HG02623 (cell line): ENCODE results near the gene MLLT10.
"Not testable (repeated sequence)": the region's sequence is repeated elsewhere in the genome, so short reads cannot be mapped to it uniquely, and the experiment has no call there.

Source experiments
- ATAC-seq: cut with Tn5 transposase; IDR thresholded peaks from one replicate; pipeline ENCODE4 v1.9.1; 2021; ENCODE audit warnings: moderate library complexity; ENCODE audit not compliant: unreplicated experiment

Gene MLLT10

GRCh38 chr10:21527598-21528235, 6.3 kb upstream of the MLLT10 start:
- ATAC-seq, result no peak

- ATAC-seq, result no peak
Measured at GRCh38 chr10:21528236-21529031, 5.6 kb upstream of the MLLT10 start.

GRCh38 chr10:21529032-21529910, 4.8 kb upstream of the MLLT10 start:
- ATAC-seq, result no peak

GRCh38 chr10:21530168-21530567, 3.9 kb upstream of the MLLT10 start:
- ATAC-seq, result no peak

GRCh38 chr10:21530641-21531040, 3.4 kb upstream of the MLLT10 start:
- no peak for ATAC-seq

GRCh38 chr10:21531164-21531563, 2.9 kb upstream of the MLLT10 start:
- no peak for ATAC-seq

GRCh38 chr10:21532694-21533466, 1.2 kb upstream of the MLLT10 start:
- ATAC-seq, result no peak

GRCh38 chr10:21534280-21534586, 201 bp downstream of the MLLT10 start:
- no peak for ATAC-seq

GRCh38 chr10:21534604-21535493, 817 bp downstream of the MLLT10 start:
- no peak for ATAC-seq

- no peak for ATAC-seq
Measured at GRCh38 chr10:21535494-21535965, 1.5 kb downstream of the MLLT10 start.

DNA sequence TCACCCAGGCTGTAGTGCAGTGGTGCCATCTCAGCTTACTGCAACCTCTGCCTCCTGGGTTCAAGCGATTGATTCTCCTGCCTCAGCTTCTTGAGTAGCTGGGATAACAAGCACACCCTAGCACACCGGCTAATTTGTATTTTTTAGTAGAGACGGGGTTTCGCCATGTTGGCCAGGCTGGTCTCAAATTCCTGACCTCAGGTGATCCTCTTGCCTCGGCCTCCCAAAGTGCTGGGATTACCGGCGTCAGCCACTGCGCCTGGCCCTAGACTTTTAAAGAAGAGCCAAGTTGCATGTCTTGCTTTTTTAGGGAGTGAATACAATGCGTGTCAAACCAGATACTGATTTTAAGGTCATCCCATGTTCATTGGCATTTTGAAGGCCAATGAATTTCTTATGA, 1.9 kb downstream of the MLLT10 start:
- ATAC-seq, result not testable (repeated sequence)

DNA sequence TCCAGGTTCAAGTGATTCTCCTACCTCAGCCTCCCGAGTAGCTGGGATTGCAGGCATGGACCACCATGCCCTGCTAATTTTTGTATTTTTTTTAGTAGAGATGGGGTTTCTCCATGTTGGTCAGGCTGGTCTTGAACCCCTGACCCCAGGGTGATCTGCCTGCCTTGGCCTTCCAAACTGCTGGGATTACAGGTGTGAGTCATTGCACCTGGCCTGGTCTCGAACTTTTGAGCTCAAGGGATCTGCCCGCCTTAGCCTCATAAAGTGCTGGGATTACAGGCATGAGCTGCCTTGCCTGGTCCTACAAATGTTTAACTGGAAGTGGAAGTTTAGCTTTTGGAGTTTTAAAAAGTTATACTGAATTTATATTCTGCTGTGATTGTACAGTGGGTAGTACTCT, 2.8 kb downstream of the MLLT10 start:
- no peak for ATAC-seq

- not testable (repeated sequence) for ATAC-seq
Measured at GRCh38 chr10:21540701-21541100, 6.7 kb downstream of the MLLT10 start.

DNA sequence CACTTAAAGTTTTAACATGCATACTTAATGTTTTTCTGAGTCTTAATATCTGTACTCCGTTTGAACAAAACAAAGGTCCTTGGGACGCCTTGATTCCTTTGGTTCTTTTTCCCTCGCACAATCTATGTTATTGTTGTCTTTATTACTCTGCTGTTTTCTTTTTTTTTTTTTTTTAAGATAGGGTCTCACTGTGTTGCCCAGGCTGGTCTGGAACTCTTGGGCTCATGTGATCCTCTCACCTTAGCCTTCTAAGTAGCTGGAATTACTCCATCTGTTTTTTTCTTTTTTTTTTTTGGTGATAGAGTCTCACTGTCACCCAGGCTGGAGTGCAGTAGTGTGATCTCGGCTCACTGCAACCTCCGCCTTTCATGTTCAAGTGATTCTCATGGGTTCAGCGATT, 13.2 kb downstream of the MLLT10 start:
- ATAC-seq, result no peak

- no peak for ATAC-seq
Measured at GRCh38 chr10:21552638-21553037, 18.6 kb downstream of the MLLT10 start.

- ATAC-seq, result no peak
Measured at GRCh38 chr10:21556527-21556926, 22.5 kb downstream of the MLLT10 start.

- not testable (repeated sequence) for ATAC-seq
Measured at GRCh38 chr10:21558984-21559383, 25.0 kb downstream of the MLLT10 start.

GRCh38 chr10:21570761-21571521, 36.9 kb downstream of the MLLT10 start:
- no peak for ATAC-seq

- no peak for ATAC-seq
Measured at GRCh38 chr10:21572578-21572977, 38.5 kb downstream of the MLLT10 start.
